Fibroblast of pulmonary artery (primary cell): Measurements from ENCODE around the gene FGF19.
A peak's percentile ranks its signal among the peaks of the same experiment; 100 is the strongest.

Experiments
- DNase-seq: peaks from one replicate; pipeline ENCODE4 v3.0.0-alpha.2; 2010; ENCODE audit warnings: low read depth
- H3K4me3 ChIP-seq: replicated peaks from 2 replicates; pipeline ENCODE4 v1.5.1; 2011; ENCODE audit warnings: low read depth, mild to moderate bottlenecking, control low read depth, low read length, moderate library complexity
- TF ChIP-seq, protein P1 (sequence below): IDR thresholded peaks from 2 replicates; pipeline ENCODE4 v1.5.1; 2011; ENCODE audit warnings: mild to moderate bottlenecking, control low read depth, low read length, inconsistent platforms; ENCODE audit errors: missing control alignments

FGF19 gene

DNA sequence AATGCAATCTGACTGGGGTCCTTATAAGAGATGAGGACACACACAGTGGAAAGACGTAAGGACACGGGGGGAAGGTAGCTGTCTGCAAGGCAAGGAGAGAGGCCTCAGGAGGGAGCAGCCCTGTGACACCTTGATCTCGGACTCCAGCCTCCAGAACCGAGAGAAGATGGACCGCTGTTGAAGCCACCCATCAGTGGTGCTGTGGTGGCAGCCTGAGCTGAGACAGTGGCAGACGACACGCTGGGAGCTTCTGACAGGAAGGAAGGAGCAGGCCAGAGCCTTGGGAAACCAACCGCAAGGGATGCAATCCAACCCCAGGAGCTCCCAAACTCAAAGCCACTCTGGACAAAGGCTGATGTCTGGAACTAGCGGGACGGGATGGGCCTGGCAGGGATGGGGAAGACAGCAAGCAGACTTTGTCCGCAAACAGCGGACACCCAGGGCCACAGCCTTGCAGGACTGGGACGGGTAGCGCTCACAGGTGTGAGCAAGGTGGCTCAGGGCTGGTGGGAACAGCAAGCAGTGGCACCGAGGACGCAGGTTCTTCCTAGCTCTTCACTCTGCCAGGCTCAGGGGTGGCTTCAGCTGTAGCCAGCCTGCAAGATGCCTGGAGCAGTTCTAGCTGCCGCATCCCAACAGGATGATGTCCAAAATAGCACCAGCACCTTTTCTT is 39.6 kb downstream of the FGF19 start:
- no peak for DNase-seq
- TF ChIP-seq, protein P1, sequence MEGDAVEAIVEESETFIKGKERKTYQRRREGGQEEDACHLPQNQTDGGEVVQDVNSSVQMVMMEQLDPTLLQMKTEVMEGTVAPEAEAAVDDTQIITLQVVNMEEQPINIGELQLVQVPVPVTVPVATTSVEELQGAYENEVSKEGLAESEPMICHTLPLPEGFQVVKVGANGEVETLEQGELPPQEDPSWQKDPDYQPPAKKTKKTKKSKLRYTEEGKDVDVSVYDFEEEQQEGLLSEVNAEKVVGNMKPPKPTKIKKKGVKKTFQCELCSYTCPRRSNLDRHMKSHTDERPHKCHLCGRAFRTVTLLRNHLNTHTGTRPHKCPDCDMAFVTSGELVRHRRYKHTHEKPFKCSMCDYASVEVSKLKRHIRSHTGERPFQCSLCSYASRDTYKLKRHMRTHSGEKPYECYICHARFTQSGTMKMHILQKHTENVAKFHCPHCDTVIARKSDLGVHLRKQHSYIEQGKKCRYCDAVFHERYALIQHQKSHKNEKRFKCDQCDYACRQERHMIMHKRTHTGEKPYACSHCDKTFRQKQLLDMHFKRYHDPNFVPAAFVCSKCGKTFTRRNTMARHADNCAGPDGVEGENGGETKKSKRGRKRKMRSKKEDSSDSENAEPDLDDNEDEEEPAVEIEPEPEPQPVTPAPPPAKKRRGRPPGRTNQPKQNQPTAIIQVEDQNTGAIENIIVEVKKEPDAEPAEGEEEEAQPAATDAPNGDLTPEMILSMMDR, result no peak
- no peak overlapping the region for H3K4me3 ChIP-seq

DNA sequence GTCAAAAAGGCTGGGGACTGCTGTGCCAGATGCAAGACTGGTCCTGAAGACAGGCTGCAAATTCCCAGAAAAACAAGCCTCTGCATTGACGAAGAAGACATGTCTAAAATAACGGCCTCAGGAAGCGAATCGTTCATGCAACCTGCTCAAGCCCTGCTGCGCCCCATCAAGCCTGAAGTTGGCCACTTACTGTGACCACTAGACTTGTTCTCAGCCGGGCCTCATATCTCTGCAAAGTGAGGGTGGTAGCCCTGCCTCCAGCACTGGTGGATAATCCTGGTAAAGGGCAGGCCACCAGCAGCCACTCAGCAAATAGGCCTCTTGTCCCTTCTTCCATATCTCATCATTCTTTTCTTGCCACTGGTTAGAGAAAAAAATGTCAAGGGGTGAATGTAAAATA is 40.5 kb downstream of the FGF19 start:
- H3K4me3 ChIP-seq, result no peak overlapping the region
- no peak for DNase-seq
- TF ChIP-seq, protein P1, result no peak

DNA sequence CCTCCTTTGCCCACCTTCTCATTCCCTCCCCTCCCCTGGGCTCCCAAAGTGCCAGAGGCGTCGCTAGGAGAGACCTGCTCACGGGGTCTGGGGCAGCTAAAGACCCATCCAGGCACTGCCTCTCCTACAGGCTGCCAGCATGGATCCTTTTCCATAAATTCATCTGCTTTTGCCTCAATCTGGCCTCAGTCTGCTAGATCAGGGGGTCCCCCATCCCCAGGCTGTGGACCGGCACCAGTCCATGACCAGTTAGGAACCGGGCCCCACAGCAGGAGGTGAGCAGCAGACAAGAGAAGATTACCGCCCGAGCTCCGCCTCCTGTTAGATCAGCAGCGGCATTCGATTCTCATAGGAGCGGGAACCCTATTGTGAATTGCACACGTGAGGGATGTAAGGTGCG is 41.0 kb downstream of the FGF19 start:
- DNase-seq, result no peak
- TF ChIP-seq, protein P1, result no peak
- H3K4me3 ChIP-seq, result no peak overlapping the region

DNA sequence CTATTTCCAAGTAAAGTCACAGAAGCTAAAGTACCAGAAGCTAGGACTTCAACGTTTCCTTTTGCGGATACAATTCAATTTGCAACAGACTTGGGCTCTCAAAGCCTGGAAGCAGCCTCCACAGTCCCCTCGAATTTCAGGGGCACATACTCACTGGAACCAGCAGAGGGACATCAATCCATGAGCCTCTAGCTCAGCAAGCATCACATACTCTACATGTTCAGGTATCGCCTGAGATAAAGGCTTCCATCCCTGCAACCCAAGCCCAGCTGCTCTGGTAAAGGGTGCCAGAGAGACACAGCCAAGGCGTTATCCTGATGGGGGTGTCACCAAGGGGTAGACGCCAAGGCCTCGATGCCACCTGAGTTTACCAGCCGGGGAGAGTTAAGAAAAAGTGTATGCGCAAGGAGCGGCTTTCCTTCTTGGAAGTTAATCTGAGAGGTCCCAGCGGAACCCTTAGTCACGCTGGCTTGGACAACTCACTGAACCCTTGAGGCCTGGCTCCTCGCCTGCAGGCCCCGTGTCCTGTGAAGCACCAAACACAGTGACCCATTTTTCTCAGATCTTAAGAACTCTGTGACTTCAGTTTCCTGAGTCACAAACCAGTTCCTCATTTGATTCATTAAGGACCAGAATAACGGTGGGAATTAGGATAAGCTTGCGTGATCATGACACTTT is 41.7 kb downstream of the FGF19 start:
- H3K4me3 ChIP-seq, result no peak overlapping the region
- TF ChIP-seq, protein P1, result peak; percentile 26
- no peak for DNase-seq

DNA sequence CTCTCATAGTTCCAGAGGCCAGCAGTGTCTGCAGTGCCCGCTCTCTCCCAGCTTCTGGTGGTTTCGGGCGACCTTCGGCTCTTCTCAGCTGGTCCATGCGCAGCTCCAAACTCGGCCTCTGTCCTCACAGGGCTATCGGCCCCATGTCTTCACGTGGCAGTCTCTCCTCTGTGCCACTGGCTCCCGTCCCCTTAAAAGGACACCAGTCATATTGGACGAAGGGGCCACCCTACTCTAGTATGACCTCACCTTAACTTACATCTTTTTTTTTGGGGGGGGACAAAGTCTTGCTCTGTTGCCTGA is 42.5 kb downstream of the FGF19 start:
- DNase-seq, result no peak
- TF ChIP-seq, protein P1, result no peak
- no peak overlapping the region for H3K4me3 ChIP-seq

DNA sequence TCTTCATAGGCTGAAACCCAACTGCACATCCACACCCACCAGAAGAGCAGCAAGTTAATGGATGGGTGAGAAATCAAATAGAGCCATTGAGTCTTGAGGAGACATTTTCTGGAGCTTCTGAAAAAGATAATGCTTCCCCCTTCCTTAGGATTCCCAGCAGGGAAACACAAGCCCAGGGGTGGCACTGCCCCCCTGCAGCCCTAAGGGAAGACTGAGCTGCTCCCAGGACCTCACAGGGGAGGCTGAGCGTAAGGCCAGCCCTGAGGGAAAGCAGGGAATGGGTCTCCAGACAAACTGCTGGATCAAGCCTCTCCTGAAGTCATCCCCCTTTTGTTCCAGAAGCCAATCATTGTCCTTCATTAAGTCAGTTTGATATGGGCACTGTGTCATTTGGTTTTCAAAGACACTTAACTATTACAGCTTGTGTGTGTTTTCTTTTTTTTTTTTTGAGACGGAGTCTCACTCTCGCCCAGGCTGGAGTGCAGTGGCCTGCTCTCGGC is 43.8 kb downstream of the FGF19 start:
- DNase-seq, result no peak
- no peak overlapping the region for H3K4me3 ChIP-seq
- TF ChIP-seq, protein P1, result no peak

DNA sequence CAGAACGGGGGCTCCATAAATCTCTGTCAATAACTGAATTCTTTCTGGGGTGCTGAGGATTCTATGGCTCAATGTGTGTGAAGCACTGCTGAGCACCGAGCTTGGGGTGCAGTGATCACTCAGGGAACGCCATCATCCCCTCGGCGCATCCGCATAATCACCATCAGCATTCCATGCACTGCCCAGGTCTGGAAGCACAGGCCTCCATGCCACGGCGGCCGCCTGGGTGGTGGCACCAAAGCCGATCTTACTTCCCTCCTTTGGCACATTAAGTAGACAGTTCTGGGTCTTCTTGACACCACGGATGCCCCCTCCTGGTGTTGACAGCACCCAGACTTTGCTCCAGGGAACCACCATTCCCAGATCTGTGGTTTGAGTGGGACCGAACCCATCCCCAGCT is 44.2 kb downstream of the FGF19 start:
- TF ChIP-seq, protein P1, result no peak
- DNase-seq, result no peak
- no peak overlapping the region for H3K4me3 ChIP-seq
